ENCODE measurements around the gene MAGEA2B.
"Not testable (repeated sequence)": the region's sequence is repeated elsewhere in the genome, so short reads cannot be mapped to it uniquely, and the experiment has no call there.

MAGEA2B gene

DNA sequence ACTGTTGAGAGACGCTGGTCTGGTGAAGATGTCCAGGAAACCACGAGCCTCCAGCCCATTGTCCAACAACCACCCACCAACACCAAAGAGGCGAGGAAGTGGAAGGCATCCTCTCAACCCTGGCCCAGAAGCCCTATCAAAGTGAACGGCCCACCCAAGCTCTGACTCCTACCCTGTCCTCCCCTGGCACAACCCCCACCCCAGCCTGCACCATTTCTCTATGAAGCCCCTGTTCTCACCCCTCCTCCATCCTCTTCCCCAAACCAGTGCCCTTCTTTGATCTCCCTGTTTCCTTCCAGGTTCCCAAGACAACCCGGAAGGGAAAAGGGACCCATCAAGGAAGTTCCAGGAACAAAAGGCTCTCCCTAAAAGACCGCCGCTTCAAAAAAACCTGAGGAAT, 45.1 kb downstream of the MAGEA2B start:
- DNase-seq: not testable (repeated sequence)

DNA sequence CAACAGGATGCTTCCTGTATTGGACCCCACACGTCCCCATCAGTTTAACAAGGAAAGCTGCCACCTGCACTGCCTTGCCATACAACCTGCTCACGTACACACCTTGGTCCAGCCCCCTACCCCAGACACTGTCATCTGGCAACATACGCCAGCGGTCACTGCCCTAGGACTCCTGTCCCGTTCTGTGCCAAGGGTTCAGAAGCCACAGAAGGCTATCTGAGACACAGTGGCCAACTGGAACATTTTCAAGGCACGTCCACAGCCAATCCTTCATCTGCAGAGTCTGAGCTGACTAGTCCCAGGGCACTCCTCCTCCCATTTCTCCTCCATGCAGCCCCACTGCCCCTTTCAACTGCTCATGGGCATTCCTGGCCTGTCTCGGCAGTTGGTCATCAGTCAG, 47.2 kb downstream of the MAGEA2B start:
- not testable (repeated sequence) for DNase-seq

DNA sequence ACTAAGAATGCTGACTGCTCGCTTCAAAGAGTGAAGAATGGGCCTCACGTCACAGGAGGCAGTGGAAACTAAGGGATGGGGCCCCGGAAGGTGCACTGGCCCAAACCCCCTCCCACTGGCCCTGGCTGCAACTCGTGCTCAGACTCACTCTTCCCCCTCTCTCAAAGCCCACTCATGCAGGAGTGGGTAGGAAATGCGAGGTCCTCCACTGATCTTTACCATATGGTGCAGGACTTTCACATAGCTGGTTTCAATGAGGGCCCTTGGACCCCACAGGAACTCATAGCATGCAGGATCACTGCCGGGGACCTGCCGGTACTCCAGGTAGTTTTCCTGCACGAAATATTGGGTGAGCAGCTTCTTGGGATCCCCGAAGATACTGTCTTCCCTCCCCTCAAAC, 52.1 kb downstream of the MAGEA2B start:
- DNase-seq: not testable (repeated sequence)
